ENCODE data around the gene GOLGA6L7. TPM values are rescaled to one million over a fixed set of nuclear protein-coding genes. Genes with fewer than 3 reads are reported as not detected.
"Not testable (repeated sequence)": the region's sequence is repeated elsewhere in the genome, so short reads cannot be mapped to it uniquely, and the experiment has no call there.

Gene GOLGA6L7
- total and polyA plus RNA-seq, 5 donors: not detected

DNA sequence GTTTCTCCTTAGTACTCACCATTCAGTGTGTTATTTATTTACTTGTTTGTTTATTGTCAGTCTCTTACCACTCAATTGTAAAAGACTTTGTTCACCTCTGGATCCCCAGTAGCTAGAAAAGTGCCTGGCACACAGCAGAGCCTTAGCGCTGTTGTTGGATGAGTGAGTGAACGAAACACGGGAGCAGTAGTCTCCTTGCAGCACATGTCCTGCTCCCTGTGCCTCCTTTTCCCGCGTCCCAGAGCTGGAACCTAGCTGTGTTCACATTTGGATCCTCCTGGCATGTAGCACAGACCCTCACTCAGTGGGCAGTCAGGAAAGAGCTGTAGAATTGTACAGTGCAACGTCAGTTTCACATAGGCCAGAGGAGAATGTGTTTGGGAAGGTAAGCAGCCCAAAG is 41.4 kb upstream of the GOLGA6L7 start:
- DNase-seq; ATAC-seq; H3K27ac ChIP-seq (ENCODE audit: low read length); H3K4me3 ChIP-seq (ENCODE audit: low read length); H3K9me3 ChIP-seq (ENCODE audit: control insufficient read depth, low read length); H3K4me1 ChIP-seq (ENCODE audit: control insufficient read depth, insufficient read depth, low read length); H3K27me3 ChIP-seq (ENCODE audit: control insufficient read depth, insufficient read depth); intact Hi-C loops (cut with DNase I): not testable (repeated sequence)
- WGBS: 90% methylated on average over 6 of the region's 6 CpGs

GRCh38 chr15:28889346-28889745 is 40.9 kb upstream of the GOLGA6L7 start:
- Histone ChIP-seq H3K9me3 (ENCODE audit: control insufficient read depth, low read length) (no peaks in the 10 kb centered on the region), H3K27me3 (ENCODE audit: control insufficient read depth, insufficient read depth) (no peaks in the 10 kb centered on the region), H3K27ac (ENCODE audit: low read length) (no peak overlapping the region), H3K4me3 (ENCODE audit: low read length) (no peak overlapping the region), H3K4me1 (ENCODE audit: control insufficient read depth, insufficient read depth, low read length) (no peaks in the 10 kb centered on the region)
- intact Hi-C loops (cut with DNase I): no loop called here
- no peak for DNase-seq
- ATAC-seq: no peak
- WGBS: 94% methylated on average over 3 of the region's 3 CpGs

DNA sequence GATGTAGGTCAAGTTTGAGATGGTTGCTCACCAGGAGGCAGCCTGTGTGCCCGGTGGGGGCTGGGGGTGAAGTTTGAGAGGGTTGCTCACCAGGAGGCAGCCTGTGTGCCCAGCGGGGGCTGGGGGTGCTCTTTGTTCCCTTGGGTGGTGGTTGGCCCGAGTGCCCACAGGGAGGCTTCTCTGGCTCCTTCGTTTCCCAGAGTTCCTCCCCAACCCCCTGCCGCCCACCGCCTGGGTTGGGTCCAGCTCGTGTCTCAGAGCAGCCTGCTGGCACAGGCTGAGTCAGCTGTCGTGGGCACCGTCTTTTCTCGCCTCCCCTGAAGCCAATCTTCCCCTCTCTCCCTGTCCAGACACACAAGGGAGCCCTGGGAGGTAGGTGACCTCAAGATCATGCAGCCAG is 40.5 kb upstream of the GOLGA6L7 start:
- no peaks in the 10 kb centered on the region for H3K9me3 ChIP-seq (ENCODE audit: control insufficient read depth, low read length)
- no peak overlapping the region for H3K4me3 ChIP-seq (ENCODE audit: low read length)
- WGBS: 82% methylated on average over 10 of the region's 10 CpGs
- ATAC-seq: no peak
- no peaks in the 10 kb centered on the region for H3K4me1 ChIP-seq (ENCODE audit: control insufficient read depth, insufficient read depth, low read length)
- no peak overlapping the region for H3K27ac ChIP-seq (ENCODE audit: low read length)
- DNase-seq: no peak
- H3K27me3 ChIP-seq (ENCODE audit: control insufficient read depth, insufficient read depth): no peaks in the 10 kb centered on the region
- intact Hi-C loops (cut with DNase I): no loop called here

DNA sequence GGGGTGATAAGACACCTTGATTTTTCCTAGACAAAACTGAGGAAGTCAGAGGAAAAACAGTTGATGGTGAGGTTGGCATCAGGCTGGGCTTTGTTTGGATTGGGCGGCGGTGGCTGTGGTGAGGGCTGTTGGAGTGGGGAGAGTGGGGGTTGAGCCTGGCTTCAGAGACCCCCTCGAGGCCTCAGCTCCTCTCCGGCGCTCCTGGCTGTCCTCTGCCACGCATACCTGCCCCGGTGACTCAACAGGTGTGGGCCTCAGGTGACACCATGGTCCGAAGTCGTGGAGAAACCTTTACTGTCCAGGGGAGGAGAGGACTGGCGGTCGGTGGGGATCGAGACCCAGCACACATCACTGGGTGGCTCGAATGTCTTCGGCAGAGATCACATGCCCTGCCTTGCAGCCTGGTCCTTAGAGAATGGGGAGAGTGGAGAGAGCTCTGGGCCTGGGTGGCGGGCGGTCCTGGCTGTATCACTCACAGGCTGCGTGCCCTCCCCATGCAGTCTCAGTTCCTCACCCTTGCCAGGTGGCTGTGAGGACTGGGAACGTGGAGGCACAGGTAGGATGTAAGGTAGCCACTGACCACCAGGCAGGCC is 40.0 kb upstream of the GOLGA6L7 start:
- Histone ChIP-seq H3K4me1 (ENCODE audit: control insufficient read depth, insufficient read depth, low read length) (no peaks in the 10 kb centered on the region), H3K9me3 (ENCODE audit: control insufficient read depth, low read length) (no peaks in the 10 kb centered on the region), H3K27me3 (ENCODE audit: control insufficient read depth, insufficient read depth) (no peaks in the 10 kb centered on the region), H3K4me3 (ENCODE audit: low read length) (no peak overlapping the region), H3K27ac (ENCODE audit: low read length) (no peak overlapping the region)
- ATAC-seq (no peak), DNase-seq (no peak)
- intact Hi-C loops (cut with DNase I): no loop called here
- WGBS: 88% methylated on average over 18 of the region's 18 CpGs

DNA sequence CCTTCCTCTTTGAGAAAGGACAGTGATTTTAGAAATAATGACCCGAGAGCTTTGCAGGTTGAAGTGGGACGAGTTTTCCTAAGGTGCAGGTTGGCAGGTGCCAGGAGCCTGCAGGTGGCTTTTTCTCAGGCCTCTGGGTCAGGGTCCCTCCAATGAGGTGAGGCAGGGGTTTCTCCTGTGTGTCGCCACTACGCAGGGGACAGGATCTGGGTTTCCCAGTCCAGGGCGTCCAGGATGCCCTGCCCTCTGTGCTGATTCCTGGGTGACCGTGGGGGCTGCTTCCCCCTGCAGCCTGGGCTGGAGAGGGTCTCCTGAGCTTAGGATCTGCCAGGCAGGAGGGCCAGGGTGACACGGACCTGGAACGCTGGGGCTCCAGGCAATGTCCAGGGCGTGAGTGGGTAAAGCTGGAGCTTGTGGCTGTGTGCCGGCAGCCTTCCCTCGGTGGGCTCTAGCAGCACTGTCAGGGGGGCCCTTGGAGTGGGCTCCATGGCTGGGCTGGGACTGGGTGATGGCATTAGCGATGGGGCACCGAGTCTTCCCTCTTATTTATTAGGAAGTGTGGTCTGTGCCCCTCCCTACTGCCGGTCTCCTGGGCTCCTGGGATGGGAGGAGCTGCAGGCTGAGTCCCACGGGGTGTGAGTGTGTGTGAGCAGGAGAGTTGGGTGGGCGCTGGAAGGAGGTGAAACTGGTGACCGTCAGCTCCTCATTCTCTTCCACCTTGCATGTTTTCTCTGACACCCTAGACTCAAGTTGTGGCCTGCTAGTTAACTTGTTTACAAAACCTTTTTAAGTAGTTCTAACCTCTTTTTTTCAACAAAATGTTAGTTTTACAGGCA is 39.1 kb upstream of the GOLGA6L7 start:
- no peak for ATAC-seq
- H3K4me1 ChIP-seq (ENCODE audit: control insufficient read depth, insufficient read depth, low read length): no peaks in the 10 kb centered on the region
- H3K27ac ChIP-seq (ENCODE audit: low read length): no peak overlapping the region
- WGBS: 77% methylated on average over 17 of the region's 17 CpGs
- H3K4me3 ChIP-seq (ENCODE audit: low read length): no peak overlapping the region
- H3K9me3 ChIP-seq (ENCODE audit: control insufficient read depth, low read length): no peaks in the 10 kb centered on the region
- intact Hi-C loops (cut with DNase I): no loop called here
- no peak for DNase-seq
- H3K27me3 ChIP-seq (ENCODE audit: control insufficient read depth, insufficient read depth): no peaks in the 10 kb centered on the region

- ATAC-seq: no peak
- Histone ChIP-seq H3K9me3 (ENCODE audit: control insufficient read depth, low read length) (no peaks in the 10 kb centered on the region), H3K4me1 (ENCODE audit: control insufficient read depth, insufficient read depth, low read length) (no peaks in the 10 kb centered on the region), H3K27ac (ENCODE audit: low read length) (no peak overlapping the region), H3K4me3 (ENCODE audit: low read length) (peak overlapping the region; percentile 78), H3K27me3 (ENCODE audit: control insufficient read depth, insufficient read depth) (no peaks in the 10 kb centered on the region)
- intact Hi-C loops (cut with DNase I): no loop called here
- 17% methylated on average over 61 of the region's 61 CpGs for WGBS
- no peak for DNase-seq
Measured at GRCh38 chr15:28886431-28887338, 38.2 kb upstream of the GOLGA6L7 start.

DNA sequence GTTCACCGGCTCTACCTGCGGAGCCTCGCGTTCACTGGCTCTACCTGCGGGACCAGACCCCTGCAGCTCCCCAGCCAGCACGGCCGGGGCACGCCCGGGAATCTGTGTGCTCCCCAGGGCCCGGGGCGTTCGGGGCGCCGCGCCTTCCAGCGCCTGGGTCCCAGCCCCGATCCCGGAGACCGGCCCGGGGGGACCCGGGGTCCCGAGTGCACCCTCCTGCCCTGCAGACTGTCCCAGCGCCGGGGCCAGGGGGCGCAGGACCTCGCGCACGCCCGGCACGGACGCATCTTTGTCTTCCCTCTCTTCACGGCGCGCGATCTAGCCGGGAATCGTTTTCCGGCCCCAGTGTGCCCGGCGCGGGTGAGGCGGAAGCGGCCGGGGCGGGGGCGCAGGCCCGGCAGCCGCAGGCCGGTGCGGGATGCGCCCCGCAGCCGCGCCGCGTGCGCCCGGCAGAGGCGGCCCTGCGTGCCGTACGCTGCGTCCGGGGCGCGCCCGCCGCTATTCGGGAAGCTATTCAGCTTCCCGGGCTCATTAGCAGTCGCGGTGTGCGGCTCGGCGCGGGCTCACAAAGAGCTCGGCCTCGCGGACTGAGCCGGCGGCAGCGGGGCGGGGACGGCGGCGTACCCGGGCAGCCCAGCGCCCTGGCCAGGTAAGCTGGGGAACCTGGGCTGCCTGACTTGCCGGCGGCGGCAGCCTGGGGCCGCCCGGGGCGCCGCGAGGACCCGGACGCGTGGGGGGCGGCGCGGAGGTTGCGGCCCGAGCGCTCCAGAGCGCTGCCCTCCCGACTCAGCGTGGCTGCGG is 37.4 kb upstream of the GOLGA6L7 start, which contains the start of gene APBA2:
Gene APBA2, plus strand, starts transcription at position 345 of the 801 bp plus-strand sequence. CDS start 167,911 bp downstream, outside the sequence.
- peak in 1 of 3 donors; percentile 69 for DNase-seq
- Histone ChIP-seq H3K4me1 (ENCODE audit: control insufficient read depth, insufficient read depth, low read length) (no peaks in the 10 kb centered on the region), H3K27ac (ENCODE audit: low read length) (no peak within 1 kb of the TSS), H3K27me3 (ENCODE audit: control insufficient read depth, insufficient read depth) (no peaks in the 10 kb centered on the region), H3K4me3 (ENCODE audit: low read length) (peak within 1 kb of the TSS; percentile 78), H3K9me3 (ENCODE audit: control insufficient read depth, low read length) (no peaks in the 10 kb centered on the region)
- peak; percentile 25 to 29 for ATAC-seq
- under 1% methylated on average over 109 of the region's 109 CpGs for WGBS
- intact Hi-C loops (cut with DNase I): no loop called here

DNA sequence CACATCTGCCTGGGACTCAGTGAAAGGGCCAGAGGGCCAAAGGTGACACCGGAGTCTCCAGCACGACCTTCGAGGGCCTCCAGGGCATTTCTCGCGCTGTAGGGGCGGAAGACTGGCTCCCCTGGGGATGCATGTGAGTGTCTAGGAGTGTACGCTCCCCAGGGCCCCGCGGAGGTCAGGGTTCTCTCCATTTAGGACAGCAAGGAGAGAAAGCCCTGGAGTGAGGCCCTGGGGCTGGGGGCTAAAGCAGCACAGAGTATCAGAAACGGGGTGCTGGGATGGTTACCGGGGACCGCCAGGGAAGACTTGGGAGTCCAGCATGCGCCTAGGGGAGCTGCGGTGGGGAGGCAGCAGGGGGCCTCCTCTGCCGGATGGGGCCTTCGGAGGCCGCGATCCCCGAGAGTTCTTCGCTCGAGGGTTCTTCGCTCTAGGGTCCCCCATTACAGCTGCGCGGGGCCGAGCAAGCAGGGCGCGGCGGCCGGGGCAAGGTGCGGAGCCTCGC is 36.7 kb upstream of the GOLGA6L7 start:
- H3K4me1 ChIP-seq (ENCODE audit: control insufficient read depth, insufficient read depth, low read length): no peaks in the 10 kb centered on the region
- H3K9me3 ChIP-seq (ENCODE audit: control insufficient read depth, low read length): no peaks in the 10 kb centered on the region
- peak in 1 of 2 donors; percentile 10 for ATAC-seq
- peak overlapping the region; percentile 78 for H3K4me3 ChIP-seq (ENCODE audit: low read length)
- WGBS: 29% methylated on average over 31 of the region's 31 CpGs
- no peak overlapping the region for H3K27ac ChIP-seq (ENCODE audit: low read length)
- no peak for DNase-seq
- H3K27me3 ChIP-seq (ENCODE audit: control insufficient read depth, insufficient read depth): no peaks in the 10 kb centered on the region
- intact Hi-C loops (cut with DNase I): no loop called here

DNA sequence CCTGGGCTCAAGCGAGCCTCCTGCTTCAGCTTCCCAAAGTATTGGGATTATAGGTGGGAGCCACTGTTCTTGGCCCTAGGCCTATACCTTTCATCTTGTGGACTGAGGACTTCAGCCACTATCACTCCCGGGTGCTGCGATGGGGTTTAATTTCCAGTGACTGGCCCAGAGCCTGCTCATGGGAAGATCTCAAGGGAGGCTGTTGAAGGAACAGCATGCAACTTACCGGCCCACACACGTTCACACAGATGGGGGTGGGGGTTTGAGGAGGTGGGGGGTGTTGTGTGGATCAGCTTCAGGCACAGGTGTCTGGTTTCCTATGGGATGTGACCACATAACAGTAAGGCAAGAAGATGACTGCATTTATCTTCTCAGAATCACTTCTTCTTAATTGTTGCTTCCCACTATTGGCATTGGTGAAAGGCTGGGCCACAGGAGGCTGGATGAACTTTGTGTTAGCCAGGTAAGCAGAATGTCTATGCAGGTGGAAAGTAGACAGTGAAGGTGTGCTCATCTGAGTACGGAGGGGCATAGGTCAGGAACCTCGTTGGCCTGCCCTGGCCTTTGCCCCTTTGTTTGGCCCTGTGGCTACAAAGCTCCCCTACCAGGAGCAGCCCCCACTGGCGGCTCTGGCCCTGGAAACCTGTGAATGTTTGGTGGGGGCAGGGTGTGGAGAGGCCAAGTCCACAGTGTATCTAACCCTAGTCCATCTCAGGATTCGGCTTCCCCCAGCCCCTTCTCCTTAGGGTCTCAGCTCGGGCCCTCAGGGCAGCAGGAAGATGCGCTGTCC is 35.9 kb upstream of the GOLGA6L7 start:
- Histone ChIP-seq H3K9me3 (ENCODE audit: control insufficient read depth, low read length) (no peaks in the 10 kb centered on the region), H3K27me3 (ENCODE audit: control insufficient read depth, insufficient read depth) (no peaks in the 10 kb centered on the region), H3K4me1 (ENCODE audit: control insufficient read depth, insufficient read depth, low read length) (no peaks in the 10 kb centered on the region), H3K27ac (ENCODE audit: low read length) (no peak overlapping the region), H3K4me3 (ENCODE audit: low read length) (no peak overlapping the region)
- ATAC-seq (no peak), DNase-seq (no peak)
- intact Hi-C loops (cut with DNase I): no loop called here
- WGBS: 88% methylated on average over 11 of the region's 11 CpGs

DNA sequence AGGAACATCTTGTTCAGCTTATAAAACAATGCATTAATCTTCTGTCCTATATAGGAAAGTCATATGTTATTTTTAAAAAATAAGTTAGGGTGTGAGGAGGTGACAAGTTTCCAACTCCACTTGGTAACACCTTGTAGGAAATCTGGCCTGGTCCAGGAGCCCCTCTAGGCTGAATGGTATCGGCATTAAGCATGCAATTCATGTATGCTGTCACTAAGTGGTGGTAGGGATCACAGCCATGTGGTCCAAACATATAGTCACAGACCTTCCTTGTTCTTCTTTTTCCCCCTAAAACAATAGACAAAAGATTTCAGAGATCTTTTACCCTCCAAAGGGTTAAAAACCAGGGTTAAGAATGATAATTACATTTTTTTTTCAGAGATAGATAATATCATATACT is 33.2 kb upstream of the GOLGA6L7 start:
- intact Hi-C loops (cut with DNase I): no loop called here
- no peaks in the 10 kb centered on the region for H3K4me1 ChIP-seq (ENCODE audit: control insufficient read depth, insufficient read depth, low read length)

More for the DNA sequence above, 33.2 kb upstream of the GOLGA6L7 start:
- 97% methylated on average over 1 of the region's 1 CpG for WGBS
- Histone ChIP-seq H3K27me3 (ENCODE audit: control insufficient read depth, insufficient read depth) (no peaks in the 10 kb centered on the region), H3K27ac (ENCODE audit: low read length) (no peak overlapping the region), H3K4me3 (ENCODE audit: low read length) (no peak overlapping the region), H3K9me3 (ENCODE audit: control insufficient read depth, low read length) (no peaks in the 10 kb centered on the region)
- no peak for ATAC-seq
- no peak for DNase-seq
